Muscle of leg (tissue), 11 donors: ENCODE results near the gene PDZD7. TPM values are rescaled to one million over a fixed set of nuclear protein-coding genes. Genes with fewer than 3 reads are reported as not detected.

Source experiments
- DNase-seq: peaks from one replicate; pipeline ENCODE4 v3.0.0; 2013
- H3K27ac ChIP-seq: one replicate; pipeline ENCODE4 v1.5.1; 2013; ENCODE audit warnings: mild to moderate bottlenecking, low read length, control low read depth
- H3K27me3 ChIP-seq: one replicate; pipeline ENCODE4 v1.6.1; 2013; ENCODE audit warnings: low read length; ENCODE audit not compliant: control insufficient read depth, insufficient read depth
- H3K36me3 ChIP-seq: one replicate; pipeline ENCODE4 v1.6.1; 2013; ENCODE audit warnings: low read length; ENCODE audit not compliant: control insufficient read depth, insufficient read depth
- H3K4me1 ChIP-seq: one replicate; pipeline ENCODE4 v1.6.1; 2013; ENCODE audit warnings: low read length; ENCODE audit not compliant: control insufficient read depth, insufficient read depth
- H3K4me3 ChIP-seq: one replicate; pipeline ENCODE4 v1.5.1; 2013; ENCODE audit warnings: low read length, control low read depth
- H3K9me3 ChIP-seq: replicated peaks from 2 replicates; pipeline ENCODE4 v1.6.1; 2013; ENCODE audit warnings: low read depth, low read length; ENCODE audit not compliant: control insufficient read depth
- WGBS: methylation state at CpG from one replicate; pipeline ENCODE4 v1.1.5; 2013; ENCODE audit warnings: missing lambda C conversion rate; ENCODE audit not compliant: insufficient coverage; 5-methylcytosine and 5-hydroxymethylcytosine counted together
- polyA plus RNA-seq, 8 donors: library from polyadenylated mRNA; unstranded; fragments of 120-200 nt; gene quantifications; one replicate each; pipeline versions ENCODE4 v1.2.1 to v1.2.3, GENCODE V29; 2013; ENCODE audit warnings: inconsistent platforms in 1 of 8, low replicate concordance in 1 of 8; ENCODE audit not compliant: insufficient read length in 8 of 8, insufficient read depth in 1 of 8
- total RNA-seq: library from RNA; stranded (reverse); fragments of 120-200 nt; gene quantifications from one replicate; pipeline ENCODE4 v1.2.4, GENCODE V29; 2013

The PDZD7 gene
- total and polyA plus RNA-seq, 9 donors = 0.41 to 6.1 (median 1.2) TPM

DNA sequence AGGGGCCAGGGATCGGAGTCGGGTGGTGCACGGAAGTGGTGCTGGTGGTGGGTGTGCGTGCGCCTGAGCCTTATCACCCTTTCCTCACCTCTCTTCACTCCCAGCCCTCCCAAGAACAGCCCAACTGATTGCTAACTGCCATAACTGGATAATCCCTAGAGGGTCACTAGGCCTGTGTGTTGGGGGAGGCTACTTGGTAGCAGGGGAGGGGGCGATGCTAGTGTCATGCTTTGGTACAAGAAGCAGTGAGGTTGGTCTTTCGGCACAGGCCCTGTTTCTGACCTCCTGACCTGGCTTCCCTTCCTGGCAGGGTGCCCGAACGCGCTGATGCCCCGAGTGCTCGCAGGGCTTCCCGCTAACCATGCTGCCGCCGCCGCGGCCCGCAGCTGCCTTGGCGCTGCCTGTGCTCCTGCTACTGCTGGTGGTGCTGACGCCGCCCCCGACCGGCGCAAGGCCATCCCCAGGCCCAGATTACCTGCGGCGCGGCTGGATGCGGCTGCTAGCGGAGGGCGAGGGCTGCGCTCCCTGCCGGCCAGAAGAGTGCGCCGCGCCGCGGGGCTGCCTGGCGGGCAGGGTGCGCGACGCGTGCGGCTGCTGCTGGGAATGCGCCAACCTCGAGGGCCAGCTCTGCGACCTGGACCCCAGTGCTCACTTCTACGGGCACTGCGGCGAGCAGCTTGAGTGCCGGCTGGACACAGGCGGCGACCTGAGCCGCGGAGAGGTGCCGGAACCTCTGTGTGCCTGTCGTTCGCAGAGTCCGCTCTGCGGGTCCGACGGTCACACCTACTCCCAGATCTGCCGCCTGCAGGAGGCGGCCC, 31.5 kb upstream of the PDZD7 start:
- Histone ChIP-seq H3K27ac (peak overlapping the region; percentile 100), H3K36me3 (no peaks in the 10 kb centered on the region), H3K4me3 (peak overlapping the region; percentile 99), H3K9me3 (no peaks in the 10 kb centered on the region), H3K27me3 (peaks cover 22% of the 10 kb centered on the region), H3K4me1 (peaks cover 69% of the 10 kb centered on the region)
- WGBS = 2% methylated on average over 58 of the region's 63 CpGs
- peak; percentile 69 for DNase-seq

- no peaks in the 10 kb centered on the region for H3K36me3 ChIP-seq
- under 1% methylated on average over 31 of the region's 31 CpGs for WGBS
- peak within 1 kb of the TSS; percentile 100 for H3K27ac ChIP-seq
- H3K4me3 ChIP-seq = peak within 1 kb of the TSS; percentile 99
- no peaks in the 10 kb centered on the region for H3K9me3 ChIP-seq
- H3K4me1 ChIP-seq = peaks cover 62% of the 10 kb centered on the region
- peak; percentile 99 for DNase-seq
- peaks cover 16% of the 10 kb centered on the region for H3K27me3 ChIP-seq
These were observed 30.8 kb upstream of the PDZD7 start, which contains the start of gene KAZALD1 for GRCh38 chr10:101061624-101062231. Gene KAZALD1 (plus strand): TSS chr10:101061989. CDS start chr10:101062593, 604 bp downstream.

DNA sequence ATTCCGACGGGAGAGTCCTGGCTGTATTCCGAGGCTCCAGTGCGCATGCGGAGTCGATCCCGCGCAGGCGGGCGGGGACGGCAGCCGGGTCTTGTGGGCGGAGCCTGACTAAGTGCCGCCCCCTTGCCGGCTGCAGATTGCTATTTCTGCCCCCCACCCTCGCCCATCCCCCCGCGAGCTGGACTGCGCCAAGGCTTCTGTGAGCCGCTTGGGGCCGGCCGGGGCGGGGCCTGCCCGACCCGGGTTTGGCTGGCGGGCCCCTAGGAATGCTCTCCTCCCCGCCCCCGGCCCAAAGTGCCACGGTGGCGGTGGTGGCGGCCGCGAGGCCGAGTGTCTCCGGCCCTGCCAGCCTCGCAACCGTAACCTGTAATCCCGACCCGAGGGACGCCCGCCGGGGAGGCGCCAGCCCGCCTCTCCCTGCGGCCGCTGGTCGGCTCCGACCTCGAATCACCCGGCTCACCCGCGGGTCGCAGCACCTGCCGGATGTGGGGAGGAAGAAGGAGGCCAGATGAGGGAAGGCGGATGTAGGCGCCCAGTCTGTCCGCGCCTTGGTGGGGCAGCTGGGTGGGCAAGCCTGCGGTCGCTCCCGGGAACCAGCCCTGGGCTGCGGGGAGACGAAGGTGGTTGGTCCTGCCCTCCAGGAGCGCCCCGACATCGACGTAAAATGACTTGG, 30.2 kb upstream of the PDZD7 start:
- no peaks in the 10 kb centered on the region for H3K9me3 ChIP-seq
- no peaks in the 10 kb centered on the region for H3K36me3 ChIP-seq
- H3K27ac ChIP-seq = peak overlapping the region; percentile 100
- DNase-seq = peak; percentile 98
- H3K27me3 ChIP-seq = peaks cover 9% of the 10 kb centered on the region
- WGBS = under 1% methylated on average over 67 of the region's 67 CpGs
- peak overlapping the region; percentile 99 for H3K4me3 ChIP-seq
- H3K4me1 ChIP-seq = peaks cover 56% of the 10 kb centered on the region

- no peaks in the 10 kb centered on the region for H3K36me3 ChIP-seq
- H3K4me1 ChIP-seq = peaks cover 48% of the 10 kb centered on the region
- H3K4me3 ChIP-seq = peak overlapping the region; percentile 99
- WGBS = under 1% methylated on average over 28 of the region's 37 CpGs
- peaks cover 6% of the 10 kb centered on the region for H3K27me3 ChIP-seq
- DNase-seq = peak; percentile 99
- peak overlapping the region; percentile 100 for H3K27ac ChIP-seq
- no peaks in the 10 kb centered on the region for H3K9me3 ChIP-seq
These were observed 29.4 kb upstream of the PDZD7 start for GRCh38 chr10:101060036-101060950.

- Histone ChIP-seq H3K27ac (no peak overlapping the region), H3K27me3 (no peaks in the 10 kb centered on the region), H3K36me3 (no peaks in the 10 kb centered on the region), H3K4me1 (peaks cover 12% of the 10 kb centered on the region), H3K9me3 (no peaks in the 10 kb centered on the region), H3K4me3 (no peak overlapping the region)
- WGBS = 92% methylated on average over 2 of the region's 4 CpGs
- DNase-seq = no peak
These were observed 25.6 kb upstream of the PDZD7 start for GRCh38 chr10:101056365-101057151.

- no peak for DNase-seq
- Histone ChIP-seq H3K4me1 (peaks cover 10% of the 10 kb centered on the region), H3K36me3 (no peaks in the 10 kb centered on the region), H3K27ac (no peak overlapping the region), H3K4me3 (no peak overlapping the region), H3K27me3 (peaks cover 10% of the 10 kb centered on the region), H3K9me3 (no peaks in the 10 kb centered on the region)
- WGBS = 50% methylated on average over 1 of the region's 4 CpGs
These were observed 24.5 kb upstream of the PDZD7 start for GRCh38 chr10:101055411-101055810.

DNA sequence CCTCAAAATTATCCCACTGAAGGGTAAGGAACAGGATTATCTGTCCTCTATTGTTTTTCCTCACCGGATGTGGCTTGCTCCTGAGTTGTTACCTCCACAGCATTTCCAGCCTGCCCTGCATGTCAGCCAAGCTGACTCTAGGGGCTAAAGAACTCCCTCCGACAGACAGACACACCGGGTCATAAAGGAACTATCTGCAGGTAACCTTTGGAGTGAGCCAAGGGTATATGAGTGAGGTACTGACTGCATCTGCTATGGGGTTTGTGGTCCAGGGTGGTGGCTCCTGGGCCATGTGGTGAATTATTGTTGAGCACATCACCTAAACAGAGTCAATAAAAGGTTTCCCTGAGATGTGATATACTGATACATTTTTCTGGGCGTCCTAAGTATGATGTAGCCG, 23.9 kb upstream of the PDZD7 start:
- Histone ChIP-seq H3K36me3 (no peaks in the 10 kb centered on the region), H3K4me3 (no peak overlapping the region), H3K4me1 (peaks cover 12% of the 10 kb centered on the region), H3K27me3 (peaks cover 15% of the 10 kb centered on the region), H3K27ac (no peak overlapping the region), H3K9me3 (no peaks in the 10 kb centered on the region)
- DNase-seq = no peak
- WGBS = 100% methylated on average over 1 of the region's 5 CpGs

GRCh38 chr10:101054351-101054750, 23.4 kb upstream of the PDZD7 start:
- H3K4me3 ChIP-seq = no peak overlapping the region
- H3K4me1 ChIP-seq = peaks cover 10% of the 10 kb centered on the region
- H3K36me3 ChIP-seq = no peaks in the 10 kb centered on the region
- DNase-seq = no peak
- H3K9me3 ChIP-seq = no peaks in the 10 kb centered on the region
- no CpG with 5 or more reads among the region's 1 CpG for WGBS
- H3K27me3 ChIP-seq = peaks cover 21% of the 10 kb centered on the region
- H3K27ac ChIP-seq = no peak overlapping the region

DNA sequence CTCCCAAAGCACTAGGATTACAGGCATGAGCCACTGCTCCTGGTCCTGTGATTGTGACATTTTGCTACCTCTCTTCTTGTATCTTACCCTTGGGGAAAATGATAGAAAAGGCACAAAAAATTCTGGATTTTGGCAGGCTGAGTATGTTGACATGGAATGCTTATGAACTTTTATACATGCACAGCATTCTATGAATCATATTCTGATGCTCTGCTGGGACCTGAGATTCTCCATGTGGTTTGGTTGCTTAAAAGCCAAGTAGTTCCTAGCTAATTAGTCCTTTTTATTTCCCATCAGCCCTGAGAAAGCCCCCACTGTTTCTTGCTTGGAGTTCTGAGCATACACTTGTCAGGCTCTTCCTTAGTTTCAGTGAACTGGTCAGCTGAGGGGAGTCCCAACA, 22.6 kb upstream of the PDZD7 start:
- H3K27ac ChIP-seq = no peak overlapping the region
- peaks cover 29% of the 10 kb centered on the region for H3K27me3 ChIP-seq
- DNase-seq = no peak
- no peaks in the 10 kb centered on the region for H3K9me3 ChIP-seq
- no peak overlapping the region for H3K4me3 ChIP-seq
- H3K4me1 ChIP-seq = peaks cover 8% of the 10 kb centered on the region
- no peaks in the 10 kb centered on the region for H3K36me3 ChIP-seq
